HG03520 (cell line): ENCODE measurements around the gene EFNA2.

ENCODE experiments used
- ATAC-seq: cut with Tn5 transposase; IDR thresholded peaks from one replicate; pipeline ENCODE4 v1.9.1; 2021; ENCODE audit warnings: mild to moderate bottlenecking, moderate library complexity; ENCODE audit not compliant: unreplicated experiment

EFNA2 gene

DNA sequence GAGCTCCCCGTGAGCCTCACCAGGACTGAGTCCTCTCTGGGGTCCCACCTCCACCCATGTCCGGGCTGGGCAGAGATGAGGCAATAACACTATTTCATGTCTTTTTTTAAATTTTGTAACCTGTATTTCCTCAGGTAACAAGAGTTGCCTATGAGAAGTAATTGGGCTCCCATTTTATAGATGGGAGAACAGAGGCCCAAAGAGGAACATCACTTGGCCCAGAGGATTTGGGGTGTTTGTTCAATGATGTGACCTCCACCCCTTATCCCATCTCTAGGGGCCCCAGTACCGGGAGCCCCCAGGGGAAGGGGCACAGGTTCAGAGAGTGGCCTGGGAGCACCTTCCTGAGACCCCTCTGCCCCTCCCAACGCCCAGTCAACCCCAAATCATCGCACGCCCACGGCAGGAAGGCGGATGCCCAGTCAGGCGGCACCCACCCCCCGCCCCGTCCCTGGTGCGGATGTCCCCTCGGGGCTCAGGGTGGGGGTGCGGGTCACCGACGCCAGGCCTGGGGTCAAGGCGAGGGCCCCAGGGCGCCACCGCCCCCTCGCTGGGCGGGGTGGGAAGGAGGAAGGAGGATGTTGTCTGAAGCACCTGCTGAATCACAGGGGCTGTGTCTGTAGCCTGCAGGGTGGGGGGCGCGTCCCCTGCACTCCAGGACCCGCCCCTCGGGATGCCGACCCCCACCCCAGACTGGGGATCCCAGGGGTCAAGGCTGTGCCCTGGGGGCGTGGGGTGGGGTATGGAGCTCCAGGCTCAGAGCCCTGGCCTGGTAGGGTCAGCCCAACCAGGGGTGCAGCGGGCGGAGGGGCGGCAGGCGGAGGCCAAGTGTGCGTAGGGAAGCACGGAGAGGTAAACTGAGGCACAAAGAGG is 25.6 kb upstream of the EFNA2 start:
- peak; percentile 2 for ATAC-seq

DNA sequence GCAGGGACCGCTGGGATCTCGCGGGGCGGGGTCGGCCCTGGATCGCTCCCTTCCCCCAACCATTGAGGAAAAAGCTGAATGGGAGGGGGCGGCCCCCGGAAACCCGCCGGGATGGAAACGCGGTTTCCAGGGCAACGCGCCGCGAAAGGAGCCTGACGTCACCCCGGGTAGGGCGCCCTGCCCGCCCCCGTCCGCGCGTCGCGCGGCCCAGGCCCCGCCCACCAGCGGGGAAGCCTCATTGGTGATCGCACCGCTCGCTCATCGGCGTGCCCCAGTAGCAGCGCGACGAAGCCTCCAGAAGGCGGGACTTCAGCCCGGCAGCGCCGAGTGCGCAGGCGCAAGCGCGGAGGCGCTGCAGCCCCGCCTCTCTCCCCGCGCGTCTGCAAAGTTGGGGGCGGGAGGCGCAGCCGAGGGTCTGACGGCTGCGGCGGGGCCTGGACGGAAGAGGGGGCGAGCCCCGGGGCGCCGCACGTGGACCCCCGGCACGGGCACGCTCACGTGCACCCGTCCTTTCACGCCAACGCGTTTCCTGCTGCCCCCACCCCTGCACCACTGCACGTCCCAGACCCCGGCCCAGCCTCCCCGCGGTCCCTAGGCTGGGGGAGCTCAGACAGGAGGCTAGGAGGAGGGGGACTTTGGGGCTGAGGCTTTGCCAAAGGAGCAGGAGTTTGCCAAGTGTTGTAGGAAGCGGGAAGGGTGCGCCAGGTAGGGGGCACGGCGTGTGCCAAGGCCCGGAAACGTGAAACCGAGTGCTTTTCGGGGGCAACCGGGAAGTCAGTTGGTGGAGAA is 24.7 kb upstream of the EFNA2 start:
- ATAC-seq, result peak; percentile 51

DNA sequence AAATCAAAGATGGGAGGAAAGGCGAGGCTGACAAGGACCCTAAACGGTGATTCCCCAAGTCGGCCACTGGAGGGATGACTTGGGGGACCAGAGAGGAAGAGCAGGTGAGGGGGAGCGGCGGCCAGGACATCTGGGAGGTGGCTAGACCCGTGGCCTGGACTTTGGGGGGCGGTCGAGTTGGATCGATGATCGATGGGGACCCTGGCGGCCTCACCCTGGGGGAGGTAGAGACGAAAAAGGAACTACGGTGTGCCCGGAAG is 24.2 kb upstream of the EFNA2 start:
- no peak for ATAC-seq

DNA sequence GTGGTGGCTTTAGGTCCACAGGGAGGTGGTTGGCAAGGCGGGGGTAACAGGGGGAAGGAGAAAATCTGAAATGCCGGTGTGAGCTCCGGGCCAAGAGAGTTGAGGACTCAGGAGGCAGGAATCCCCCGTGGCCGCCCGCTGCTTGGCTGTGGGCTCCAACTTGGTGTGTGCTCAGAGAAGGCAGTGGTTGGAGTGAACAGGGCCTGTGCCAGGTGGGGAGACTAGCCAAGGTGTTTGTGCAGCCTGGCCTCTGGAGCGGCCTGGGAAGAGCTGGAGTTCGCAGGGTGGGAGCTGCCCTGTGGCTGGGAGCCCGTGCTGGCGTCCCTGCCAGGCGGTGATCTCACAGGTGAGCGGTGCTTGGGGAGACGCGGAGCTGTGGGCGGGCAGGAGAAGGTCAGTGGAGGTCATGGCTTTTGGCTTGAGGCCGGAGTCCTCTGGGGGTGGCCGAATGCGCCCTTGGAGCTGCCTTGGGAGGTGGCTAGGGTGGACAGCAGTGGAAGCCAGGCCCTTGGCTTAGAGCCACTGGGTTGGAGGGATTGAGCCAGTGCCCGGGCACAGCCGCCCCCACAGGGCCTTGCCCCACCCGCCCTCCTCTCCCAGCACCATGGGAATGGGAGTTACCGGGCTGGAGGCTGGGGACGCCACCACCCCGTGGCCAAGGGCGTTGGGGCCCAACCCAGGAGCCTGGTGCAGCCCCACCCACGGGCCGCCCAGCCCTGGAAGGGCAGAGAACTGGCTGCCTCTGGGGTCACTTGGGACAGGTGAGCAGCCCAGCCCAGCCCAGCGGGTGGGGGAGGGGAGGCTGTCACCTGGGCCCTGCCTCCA is 23.7 kb upstream of the EFNA2 start:
- no peak for ATAC-seq

- no peak for ATAC-seq
These were observed 23.0 kb upstream of the EFNA2 start for GRCh38 chr19:1262623-1263123.

DNA sequence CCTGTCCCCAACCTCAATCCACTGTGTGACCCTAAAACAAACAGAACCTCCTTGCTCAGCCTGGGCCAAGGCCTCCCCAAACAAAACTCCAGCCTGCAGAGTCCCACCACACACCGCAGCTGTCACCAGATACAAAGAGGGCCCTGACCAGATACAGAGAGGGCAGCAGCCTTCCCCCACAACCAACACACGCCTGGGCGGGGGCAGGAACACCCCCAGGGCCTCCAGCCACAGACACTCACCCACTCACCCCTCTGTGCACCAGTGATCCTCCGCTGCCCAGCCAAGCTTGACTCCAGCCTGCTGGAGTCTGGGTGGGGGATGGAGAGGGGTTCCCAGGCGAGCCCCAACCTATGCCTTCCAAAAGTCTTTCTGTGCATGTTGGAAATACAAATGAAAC is 22.5 kb upstream of the EFNA2 start:
- no peak for ATAC-seq

DNA sequence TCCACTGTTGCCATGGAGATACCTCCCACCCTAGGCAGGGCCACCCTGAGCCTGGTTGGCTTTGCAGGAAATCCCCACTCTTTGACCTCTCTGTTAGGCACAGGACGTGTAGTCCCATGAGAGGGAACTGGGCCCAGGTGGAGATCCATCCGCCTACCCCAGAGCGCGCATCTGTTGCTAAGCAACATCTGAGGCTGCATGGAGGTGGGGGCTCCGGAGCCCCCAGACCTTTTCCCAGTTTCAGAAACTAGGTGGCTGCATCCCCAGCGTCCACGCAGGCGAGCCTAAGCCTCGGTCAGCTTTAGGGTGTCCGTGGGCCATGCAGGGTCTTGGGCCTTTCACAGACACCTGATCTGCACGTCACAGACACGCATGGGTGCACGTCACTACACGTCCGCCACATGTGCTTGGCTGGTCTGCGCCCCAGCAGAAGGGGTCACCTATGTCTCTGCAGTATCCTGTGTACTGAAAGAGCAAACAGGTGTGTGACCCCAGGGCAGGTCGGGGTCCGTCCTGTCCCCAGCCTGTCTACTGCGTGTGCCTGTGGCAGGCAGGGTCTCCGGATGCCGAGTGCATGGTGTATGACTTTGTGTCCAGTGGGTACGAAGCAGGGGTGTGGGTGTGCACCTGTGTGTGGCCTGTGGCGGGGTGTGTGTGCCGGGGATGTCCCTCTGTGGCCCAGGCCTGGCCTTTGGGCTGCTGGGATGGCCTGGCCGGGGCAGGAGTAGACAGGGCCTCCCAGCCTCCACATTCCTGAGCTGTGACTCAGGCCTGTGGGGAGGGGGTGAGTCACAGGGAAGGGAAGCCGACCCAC is 20.7 kb upstream of the EFNA2 start:
- ATAC-seq, result no peak

DNA sequence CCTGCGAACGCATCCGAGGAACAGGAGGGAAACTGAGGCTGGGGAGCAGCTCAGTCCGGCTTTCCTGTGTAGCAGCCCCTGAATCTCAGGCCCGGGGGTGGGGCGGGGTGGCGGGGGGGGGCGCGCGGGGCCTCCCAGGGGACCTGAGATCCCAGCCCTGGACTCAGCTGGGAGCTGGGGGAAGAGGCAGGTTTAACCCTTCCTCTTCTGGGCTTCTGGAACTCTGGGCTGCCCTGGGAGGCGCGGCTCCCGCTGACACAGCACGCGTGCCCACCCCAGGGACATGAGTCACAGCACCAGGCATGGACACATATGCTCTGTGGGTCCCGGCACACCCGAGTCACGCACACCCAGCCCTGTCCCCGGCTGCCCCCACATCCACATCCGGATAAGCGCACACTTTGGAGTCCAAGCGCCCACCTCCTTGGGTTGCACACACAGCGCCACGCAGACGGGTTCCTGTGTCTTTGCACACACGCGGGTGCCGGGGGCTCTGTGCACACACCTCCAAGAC is 20.0 kb upstream of the EFNA2 start:
- no peak for ATAC-seq

- ATAC-seq, result no peak
These were observed 19.4 kb upstream of the EFNA2 start for GRCh38 chr19:1266129-1266915.

GRCh38 chr19:1266916-1267476 is 18.7 kb upstream of the EFNA2 start:
- ATAC-seq, result no peak

GRCh38 chr19:1267477-1268225 is 18.0 kb upstream of the EFNA2 start:
- no peak for ATAC-seq

GRCh38 chr19:1268226-1269064 is 17.2 kb upstream of the EFNA2 start:
- ATAC-seq, result no peak

DNA sequence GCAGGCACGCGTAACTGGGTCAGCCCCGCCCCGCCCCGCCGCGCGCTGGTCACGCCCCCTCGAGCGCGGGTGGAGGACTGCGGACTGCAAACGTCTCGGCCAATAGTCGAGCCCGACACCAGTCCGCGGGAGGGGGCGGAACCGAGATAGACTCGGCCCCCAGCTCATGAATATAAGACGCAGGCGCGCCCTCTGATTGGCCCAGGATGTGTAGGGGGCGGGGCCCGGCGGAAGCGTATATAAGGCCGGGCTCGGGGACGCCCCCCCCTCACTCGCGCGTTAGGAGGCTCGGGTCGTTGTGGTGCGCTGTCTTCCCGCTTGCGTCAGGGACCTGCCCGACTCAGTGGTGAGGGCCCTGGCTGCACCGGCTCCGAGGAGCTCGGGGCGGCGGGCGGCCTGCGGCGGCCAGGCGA is 16.6 kb upstream of the EFNA2 start, which contains the start of gene CIRBP:
TSS of gene CIRBP (plus strand) at position 268 of the 413 bp plus-strand sequence. CDS start 1,602 bp downstream, outside the sequence.
- peak; percentile 58 for ATAC-seq

DNA sequence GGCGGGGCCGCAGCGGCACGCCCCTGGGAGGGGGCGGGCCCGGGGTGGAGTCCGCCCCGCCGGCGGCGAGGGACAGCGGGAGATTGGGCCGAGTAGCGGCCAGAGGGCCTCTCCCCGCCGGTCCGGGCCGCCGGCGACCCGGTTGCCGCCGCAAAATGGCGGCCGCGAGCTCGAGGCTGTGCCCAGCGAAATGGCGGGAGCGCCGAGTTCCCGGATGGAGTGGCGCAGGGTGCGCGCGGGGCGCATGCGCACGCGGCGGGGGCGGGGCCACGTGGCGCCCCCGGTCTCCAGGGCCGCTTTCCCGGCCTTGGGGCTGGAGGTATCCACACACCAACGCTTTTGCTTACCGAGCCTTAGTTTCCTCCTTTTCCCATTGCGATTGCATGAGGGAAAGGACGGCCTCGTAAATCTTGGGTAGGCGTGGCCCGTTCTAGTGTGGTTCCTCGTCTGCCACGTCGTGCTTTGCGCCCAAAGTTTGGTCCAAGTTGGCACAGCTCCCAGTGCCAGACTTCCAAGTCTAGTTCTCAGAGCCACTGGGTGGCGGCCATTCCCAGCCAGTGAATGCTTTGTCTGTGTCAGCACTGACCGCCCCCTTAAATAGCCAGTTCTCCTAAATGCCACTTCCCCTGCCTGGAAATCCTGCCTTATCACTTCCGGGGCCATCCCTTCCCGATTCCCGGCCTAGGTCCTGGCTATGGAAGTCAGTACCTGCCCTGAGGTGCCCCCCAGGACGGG is 16.0 kb upstream of the EFNA2 start:
- peak; percentile 19 for ATAC-seq

GRCh38 chr19:1270213-1270853 is 15.3 kb upstream of the EFNA2 start:
- ATAC-seq, result no peak

- no peak for ATAC-seq
These were observed 14.7 kb upstream of the EFNA2 start for GRCh38 chr19:1270854-1271527.
